ENCODE measurements around the gene ST6GALNAC2.

The ST6GALNAC2 gene

DNA sequence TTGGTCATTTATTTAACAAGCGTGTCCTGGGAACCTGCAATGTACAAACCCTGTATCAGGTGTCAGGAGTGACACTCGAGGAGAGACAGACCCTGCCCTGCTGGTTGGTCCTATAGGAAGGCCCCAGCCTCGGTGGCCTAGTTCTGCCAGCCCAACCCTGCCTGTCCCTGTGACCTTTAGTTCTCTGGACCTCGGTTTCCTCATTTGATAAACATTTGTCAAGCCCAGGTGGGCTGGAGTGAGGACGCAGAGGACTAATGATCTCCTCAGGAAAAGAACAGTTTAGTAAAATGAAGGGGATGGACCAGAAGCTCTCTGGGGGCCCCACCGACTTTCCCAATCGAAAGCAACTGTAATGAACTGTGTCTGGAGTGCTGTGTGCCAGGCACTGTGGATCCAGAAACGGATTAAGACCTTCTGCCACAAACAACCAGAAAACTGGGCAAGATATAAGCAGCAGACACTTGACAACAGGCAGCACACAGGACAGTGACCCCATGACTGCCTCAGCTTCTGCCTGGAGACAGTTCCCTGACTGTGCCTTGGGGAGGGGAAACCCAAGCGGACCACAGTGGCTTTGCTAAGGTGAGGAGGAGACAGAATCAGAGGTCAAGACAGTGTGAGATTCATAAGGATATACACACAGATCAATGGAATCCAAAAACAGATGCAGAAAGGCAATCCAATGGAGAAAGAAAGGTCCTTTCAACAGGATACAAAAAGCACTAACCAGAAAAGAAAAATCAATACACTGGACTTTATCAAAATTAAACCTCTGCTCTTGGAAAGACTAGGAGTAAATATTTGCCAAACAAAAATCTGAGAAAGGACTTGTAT is 37.1 kb downstream of the ST6GALNAC2 start:
- Histone ChIP-seq H3K9me3 (ENCODE audit: control insufficient read depth, insufficient read depth, low read length) (no peaks in the 10 kb centered on the region), H3K4me1 (ENCODE audit: control insufficient read depth, insufficient read depth, low read length) (peaks cover 3% of the 10 kb centered on the region), H3K4me3 (ENCODE audit: low read depth, low read length) (no peak overlapping the region), H3K27me3 (ENCODE audit: control insufficient read depth, insufficient read depth, low read length) (no peaks in the 10 kb centered on the region), H3K9ac (ENCODE audit: low read depth, low read length) (no peak overlapping the region), H3K36me3 (ENCODE audit: control insufficient read depth, insufficient read depth, low read length) (no peaks in the 10 kb centered on the region)

- Histone ChIP-seq H3K27me3 (ENCODE audit: control insufficient read depth, insufficient read depth, low read length) (peaks cover under 1% of the 10 kb centered on the region), H3K9me3 (ENCODE audit: control insufficient read depth, insufficient read depth, low read length) (no peaks in the 10 kb centered on the region), H3K9ac (ENCODE audit: low read depth, low read length) (no peak overlapping the region), H3K4me1 (ENCODE audit: control insufficient read depth, insufficient read depth, low read length) (peaks cover 4% of the 10 kb centered on the region), H3K36me3 (ENCODE audit: control insufficient read depth, insufficient read depth, low read length) (no peaks in the 10 kb centered on the region), H3K4me3 (ENCODE audit: low read depth, low read length) (no peak overlapping the region)
Measured at GRCh38 chr17:76547642-76548202, 37.9 kb downstream of the ST6GALNAC2 start.

- Histone ChIP-seq H3K4me3 (ENCODE audit: low read depth, low read length) (no peak overlapping the region), H3K9ac (ENCODE audit: low read depth, low read length) (no peak overlapping the region), H3K36me3 (ENCODE audit: control insufficient read depth, insufficient read depth, low read length) (no peaks in the 10 kb centered on the region), H3K4me1 (ENCODE audit: control insufficient read depth, insufficient read depth, low read length) (peaks cover 4% of the 10 kb centered on the region), H3K27me3 (ENCODE audit: control insufficient read depth, insufficient read depth, low read length) (peaks cover 2% of the 10 kb centered on the region), H3K9me3 (ENCODE audit: control insufficient read depth, insufficient read depth, low read length) (no peaks in the 10 kb centered on the region)
Measured at GRCh38 chr17:76547183-76547641, 38.4 kb downstream of the ST6GALNAC2 start.

DNA sequence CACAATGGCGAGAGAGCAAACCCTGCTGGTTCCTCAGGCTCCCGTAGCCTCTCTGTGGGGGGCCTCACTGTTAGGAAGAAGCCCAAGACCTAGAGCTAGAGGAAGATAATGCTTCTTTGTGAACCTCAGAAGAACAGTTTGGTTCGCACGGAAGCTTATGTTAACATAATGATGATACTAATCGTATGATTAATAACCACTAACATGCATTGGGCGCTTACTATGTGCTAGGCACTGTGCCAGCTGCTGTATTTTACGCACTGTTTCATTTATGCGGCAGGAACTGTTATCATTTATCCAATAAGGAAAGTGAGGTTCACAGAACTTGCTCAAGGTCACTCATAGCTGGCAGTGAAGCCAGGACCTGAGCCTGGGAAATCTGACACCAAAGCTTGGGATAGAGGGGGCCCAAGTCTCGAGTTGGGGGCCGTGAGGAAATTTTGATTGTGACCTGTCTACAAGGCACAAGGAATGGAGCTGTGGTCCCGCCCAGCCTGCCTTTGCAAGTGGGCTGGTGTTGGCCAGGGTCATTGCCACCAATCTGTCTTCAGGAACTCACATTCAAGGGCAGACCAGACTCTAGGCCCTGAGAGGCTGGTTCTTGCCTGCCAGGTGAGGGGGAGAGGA is 39.0 kb downstream of the ST6GALNAC2 start:
- H3K4me3 ChIP-seq (ENCODE audit: low read depth, low read length) = no peak overlapping the region
- peaks cover 2% of the 10 kb centered on the region for H3K27me3 ChIP-seq (ENCODE audit: control insufficient read depth, insufficient read depth, low read length)
- H3K4me1 ChIP-seq (ENCODE audit: control insufficient read depth, insufficient read depth, low read length) = peaks cover 4% of the 10 kb centered on the region
- H3K36me3 ChIP-seq (ENCODE audit: control insufficient read depth, insufficient read depth, low read length) = no peaks in the 10 kb centered on the region
- H3K9ac ChIP-seq (ENCODE audit: low read depth, low read length) = no peak overlapping the region
- H3K9me3 ChIP-seq (ENCODE audit: control insufficient read depth, insufficient read depth, low read length) = no peaks in the 10 kb centered on the region

DNA sequence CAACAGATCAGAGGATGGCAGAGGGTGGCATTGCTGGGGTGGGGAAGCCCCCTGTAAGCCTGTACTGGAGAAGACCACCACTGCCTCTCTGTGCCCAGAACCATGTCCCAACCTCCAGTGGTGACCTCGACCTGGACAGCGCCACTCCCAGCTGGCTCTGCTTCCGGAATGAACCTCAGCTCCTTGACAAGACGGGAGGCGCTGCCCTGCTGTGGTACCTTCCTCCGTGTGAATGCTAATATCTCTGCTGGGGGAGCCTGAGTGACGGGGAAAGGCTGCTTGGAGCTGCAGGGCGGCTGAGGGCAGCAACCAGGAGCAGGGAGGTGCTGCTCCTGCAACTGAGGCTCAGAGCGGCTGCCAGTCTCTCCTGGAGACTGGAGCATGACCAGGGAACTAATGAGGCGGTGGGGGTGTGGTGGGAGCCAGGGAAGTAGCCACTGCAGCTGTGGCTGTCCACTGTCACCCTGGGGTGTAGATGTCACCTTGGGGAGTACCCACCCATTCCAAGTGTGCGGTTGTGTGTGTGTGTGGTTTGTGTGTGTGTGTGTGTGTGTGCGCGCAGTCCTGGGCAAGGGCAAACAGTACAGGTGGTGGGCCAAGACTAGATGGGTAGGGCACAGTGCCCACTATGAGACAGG is 39.6 kb downstream of the ST6GALNAC2 start:
- H3K4me1 ChIP-seq (ENCODE audit: control insufficient read depth, insufficient read depth, low read length) = peaks cover 8% of the 10 kb centered on the region
- peaks cover 2% of the 10 kb centered on the region for H3K27me3 ChIP-seq (ENCODE audit: control insufficient read depth, insufficient read depth, low read length)
- no peaks in the 10 kb centered on the region for H3K36me3 ChIP-seq (ENCODE audit: control insufficient read depth, insufficient read depth, low read length)
- no peak overlapping the region for H3K4me3 ChIP-seq (ENCODE audit: low read depth, low read length)
- H3K9ac ChIP-seq (ENCODE audit: low read depth, low read length) = no peak overlapping the region
- no peaks in the 10 kb centered on the region for H3K9me3 ChIP-seq (ENCODE audit: control insufficient read depth, insufficient read depth, low read length)

DNA sequence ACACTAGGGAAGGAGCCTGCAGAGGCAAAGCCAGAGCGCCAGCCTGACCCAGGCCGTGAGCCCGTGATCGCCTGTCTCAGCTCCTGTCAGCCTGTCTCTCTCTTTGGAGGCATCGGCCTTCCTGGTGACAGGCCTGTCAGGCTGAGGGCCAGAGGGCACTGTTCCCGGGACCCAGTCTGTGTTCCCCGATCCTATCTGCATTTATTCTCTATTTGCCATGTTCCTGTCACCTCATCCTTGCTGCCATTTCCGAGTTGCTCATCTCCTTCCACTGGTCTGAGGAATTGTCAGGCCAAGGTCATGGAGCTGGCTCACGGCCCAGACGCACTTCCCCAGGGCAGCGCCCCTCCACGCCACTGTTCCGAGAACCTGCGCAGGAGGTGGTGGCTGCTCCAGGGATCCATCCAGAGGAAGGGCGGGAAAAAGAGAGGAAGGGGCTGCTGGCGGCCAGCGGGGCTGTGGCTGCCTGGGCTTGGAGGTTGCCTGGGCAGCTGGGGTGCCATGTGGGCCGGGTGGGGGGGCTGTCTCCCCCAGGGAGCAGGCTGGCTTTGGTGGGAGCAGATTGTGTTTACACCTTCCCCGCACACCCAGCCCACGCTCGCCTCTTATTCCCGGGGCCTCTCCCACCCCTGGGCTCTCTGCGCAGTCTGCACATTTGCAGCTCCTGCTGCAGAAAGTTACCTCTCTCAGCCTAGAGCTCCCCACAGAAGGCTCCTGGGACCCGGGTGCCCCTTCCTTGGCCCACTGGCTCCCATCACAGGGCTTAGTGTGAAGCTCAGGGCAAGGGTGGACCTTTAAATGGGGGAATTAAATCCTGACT is 40.9 kb downstream of the ST6GALNAC2 start:
- H3K9ac ChIP-seq (ENCODE audit: low read depth, low read length) = no peak overlapping the region
- H3K9me3 ChIP-seq (ENCODE audit: control insufficient read depth, insufficient read depth, low read length) = no peaks in the 10 kb centered on the region
- no peaks in the 10 kb centered on the region for H3K36me3 ChIP-seq (ENCODE audit: control insufficient read depth, insufficient read depth, low read length)
- peaks cover 7% of the 10 kb centered on the region for H3K4me1 ChIP-seq (ENCODE audit: control insufficient read depth, insufficient read depth, low read length)
- no peak overlapping the region for H3K4me3 ChIP-seq (ENCODE audit: low read depth, low read length)
- peaks cover 2% of the 10 kb centered on the region for H3K27me3 ChIP-seq (ENCODE audit: control insufficient read depth, insufficient read depth, low read length)

DNA sequence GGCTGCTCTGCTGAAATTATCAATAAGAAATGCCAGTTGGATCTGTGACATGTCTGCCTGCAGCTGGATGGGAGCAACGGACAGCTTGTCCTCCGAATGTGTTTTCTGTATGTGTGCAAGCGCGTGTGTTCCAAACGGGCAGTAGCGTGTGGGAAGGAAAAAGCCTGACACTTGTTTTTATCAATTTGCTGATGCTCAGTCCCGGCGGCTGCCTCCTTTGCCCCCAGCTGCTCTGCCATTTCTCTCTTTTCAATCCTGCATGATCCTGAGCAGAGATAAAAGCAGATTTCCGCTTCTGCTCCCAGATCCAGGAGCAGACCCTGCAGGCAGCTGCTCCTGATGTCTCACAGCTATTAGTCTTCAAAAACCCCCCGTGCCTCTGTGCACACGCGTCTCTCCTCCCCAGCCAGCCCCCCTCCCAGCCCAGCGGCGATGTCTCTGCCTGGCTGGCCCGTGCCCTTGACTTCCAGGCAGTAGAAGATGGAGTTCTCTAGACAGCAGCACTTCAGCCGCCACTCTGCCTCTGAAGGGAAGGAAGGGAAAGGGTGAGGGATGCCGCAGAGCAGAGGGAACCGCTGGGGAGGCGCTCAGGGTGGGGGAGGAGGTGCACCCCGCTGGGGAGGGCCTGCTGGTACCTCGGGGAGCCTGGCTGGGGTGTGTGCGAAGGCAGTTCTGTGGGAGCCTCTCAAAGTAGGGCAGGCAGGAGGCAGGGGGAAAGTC is 41.7 kb downstream of the ST6GALNAC2 start:
- Histone ChIP-seq H3K4me1 (ENCODE audit: control insufficient read depth, insufficient read depth, low read length) (peaks cover 7% of the 10 kb centered on the region), H3K4me3 (ENCODE audit: low read depth, low read length) (no peak overlapping the region), H3K9me3 (ENCODE audit: control insufficient read depth, insufficient read depth, low read length) (no peaks in the 10 kb centered on the region), H3K9ac (ENCODE audit: low read depth, low read length) (no peak overlapping the region), H3K27me3 (ENCODE audit: control insufficient read depth, insufficient read depth, low read length) (peaks cover 10% of the 10 kb centered on the region), H3K36me3 (ENCODE audit: control insufficient read depth, insufficient read depth, low read length) (no peaks in the 10 kb centered on the region)

DNA sequence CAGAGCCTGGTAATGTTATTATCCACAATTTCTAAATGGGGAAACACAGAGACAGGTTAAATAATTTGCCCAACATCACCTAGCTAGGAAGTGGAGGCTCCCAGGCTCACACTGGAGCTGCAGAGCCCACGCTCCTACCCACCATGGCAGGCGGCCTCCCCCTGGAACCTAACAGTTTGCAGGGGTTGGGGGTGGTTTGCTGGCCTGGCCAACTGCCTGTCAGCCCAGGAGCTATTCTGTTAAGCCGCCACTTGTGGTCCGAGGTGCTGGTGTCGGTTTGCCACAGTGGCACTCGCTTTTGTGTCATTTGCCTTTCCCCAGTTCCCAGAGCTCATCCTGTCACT is 42.2 kb downstream of the ST6GALNAC2 start:
- no peak overlapping the region for H3K9ac ChIP-seq (ENCODE audit: low read depth, low read length)

DNA sequence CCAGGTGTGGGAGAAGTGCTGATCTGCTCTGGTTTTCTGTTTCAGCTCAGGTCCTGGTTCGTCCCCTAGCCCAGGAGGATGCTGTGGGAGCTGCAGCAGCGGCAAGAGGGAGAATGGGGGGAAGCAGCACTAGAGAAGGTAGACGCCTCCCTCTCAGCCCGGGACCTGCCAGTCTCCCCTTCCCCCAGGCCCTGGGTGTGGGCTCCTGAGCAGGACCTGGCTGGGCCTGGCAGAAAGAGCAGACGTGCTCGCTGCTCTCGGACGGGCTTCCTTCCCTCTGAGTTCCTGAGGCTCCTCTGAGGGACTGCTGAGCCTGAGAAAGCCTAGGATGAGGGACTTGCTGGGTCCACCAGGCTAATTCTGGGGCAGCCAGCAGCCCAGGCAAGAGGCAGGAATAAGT is 42.7 kb downstream of the ST6GALNAC2 start:
- H3K4me1 ChIP-seq (ENCODE audit: control insufficient read depth, insufficient read depth, low read length) = peaks cover 11% of the 10 kb centered on the region
- H3K9ac ChIP-seq (ENCODE audit: low read depth, low read length) = no peak overlapping the region
- H3K4me3 ChIP-seq (ENCODE audit: low read depth, low read length) = no peak overlapping the region
- H3K36me3 ChIP-seq (ENCODE audit: control insufficient read depth, insufficient read depth, low read length) = no peaks in the 10 kb centered on the region
- H3K27me3 ChIP-seq (ENCODE audit: control insufficient read depth, insufficient read depth, low read length) = peaks cover 19% of the 10 kb centered on the region
- no peaks in the 10 kb centered on the region for H3K9me3 ChIP-seq (ENCODE audit: control insufficient read depth, insufficient read depth, low read length)

More for the DNA sequence above, 42.2 kb downstream of the ST6GALNAC2 start:
- H3K27me3 ChIP-seq (ENCODE audit: control insufficient read depth, insufficient read depth, low read length) = peaks cover 15% of the 10 kb centered on the region
- no peaks in the 10 kb centered on the region for H3K9me3 ChIP-seq (ENCODE audit: control insufficient read depth, insufficient read depth, low read length)
- no peak overlapping the region for H3K4me3 ChIP-seq (ENCODE audit: low read depth, low read length)
- no peaks in the 10 kb centered on the region for H3K36me3 ChIP-seq (ENCODE audit: control insufficient read depth, insufficient read depth, low read length)
- peaks cover 11% of the 10 kb centered on the region for H3K4me1 ChIP-seq (ENCODE audit: control insufficient read depth, insufficient read depth, low read length)

DNA sequence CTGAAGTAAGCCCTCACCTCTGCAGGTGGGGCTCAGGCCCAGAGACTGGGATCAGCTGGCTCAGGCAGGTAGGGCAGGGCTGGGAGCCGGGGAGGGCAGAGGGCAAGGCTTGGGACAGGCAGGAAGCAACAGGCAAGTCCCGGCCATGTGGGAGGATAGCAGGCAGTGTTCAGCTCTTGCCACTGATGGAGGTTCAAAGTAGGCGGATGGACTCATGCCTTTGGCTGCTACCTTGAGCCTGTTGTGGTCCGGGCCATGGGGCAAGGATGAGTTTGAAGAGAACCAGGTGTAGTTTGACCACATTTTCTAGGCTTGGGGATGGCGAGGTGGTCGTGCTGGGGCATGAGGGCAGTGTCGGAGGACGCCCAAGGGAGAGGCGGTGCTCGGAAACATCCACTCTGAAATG is 43.1 kb downstream of the ST6GALNAC2 start:
- H3K9me3 ChIP-seq (ENCODE audit: control insufficient read depth, insufficient read depth, low read length) = no peaks in the 10 kb centered on the region
- H3K4me3 ChIP-seq (ENCODE audit: low read depth, low read length) = no peak overlapping the region
- H3K4me1 ChIP-seq (ENCODE audit: control insufficient read depth, insufficient read depth, low read length) = peaks cover 11% of the 10 kb centered on the region
- H3K9ac ChIP-seq (ENCODE audit: low read depth, low read length) = no peak overlapping the region
- H3K27me3 ChIP-seq (ENCODE audit: control insufficient read depth, insufficient read depth, low read length) = peaks cover 19% of the 10 kb centered on the region
- no peaks in the 10 kb centered on the region for H3K36me3 ChIP-seq (ENCODE audit: control insufficient read depth, insufficient read depth, low read length)

Measured in iPS-15b (cell line).